Lung (tissue), 12 donors: ENCODE data around the gene DNAJC4. TPM values are rescaled to one million over a fixed set of nuclear protein-coding genes. Genes with fewer than 3 reads are reported as not detected.

Experiments used
- ATAC-seq: fragments of 200-7000 bp; cut with Tn5 transposase; one replicate; pipeline ENCODE4 v1.9.1; 2020; ENCODE audit warnings: moderate number of reproducible peaks; ENCODE audit not compliant: insufficient read depth, low FRiP score
- DNase-seq, 3 donors: peaks; one replicate each; pipeline ENCODE4 v3.0.0-alpha.2; 2013 to 2017
- H3K27ac ChIP-seq, 2 donors: one replicate each; pipeline ENCODE4 v1.5.1; 2013; ENCODE audit warnings: mild to moderate bottlenecking in 2 of 2, moderate library complexity in 2 of 2, control low read depth in 1 of 2, inconsistent platforms in 1 of 2, low read depth in 1 of 2, low read length in 1 of 2
- H3K27me3 ChIP-seq, 3 donors: one replicate each; pipeline ENCODE4 v1.5.1; 2013; ENCODE audit warnings: low read length in 2 of 3; ENCODE audit not compliant: control insufficient read depth in 3 of 3, insufficient read depth in 3 of 3
- H3K36me3 ChIP-seq, 4 donors: one replicate each; pipeline ENCODE4 v1.5.1; 2013; ENCODE audit warnings: low read length in 4 of 4, mild to moderate bottlenecking in 1 of 4, moderate library complexity in 1 of 4; ENCODE audit not compliant: control insufficient read depth in 4 of 4, insufficient read depth in 4 of 4
- H3K4me1 ChIP-seq, 5 donors: one replicate each; pipeline ENCODE4 v1.5.1; 2013; ENCODE audit warnings: low read length in 5 of 5, mild to moderate bottlenecking in 2 of 5, moderate library complexity in 1 of 5; ENCODE audit not compliant: control insufficient read depth in 5 of 5, insufficient read depth in 5 of 5
- H3K4me3 ChIP-seq: one replicate; pipeline ENCODE4 v1.5.1; 2013; ENCODE audit warnings: mild to moderate bottlenecking, control low read depth, moderate library complexity
- H3K9ac ChIP-seq, 2 donors: one replicate each; pipeline ENCODE4 v1.5.1; 2013; ENCODE audit warnings: low read length in 2 of 2, control low read depth in 1 of 2; ENCODE audit not compliant: insufficient read depth in 1 of 2
- H3K9me3 ChIP-seq, 4 donors: one replicate each; pipeline ENCODE4 v1.5.1; 2013; ENCODE audit warnings: low read length in 3 of 4, mild to moderate bottlenecking in 1 of 4, moderate library complexity in 1 of 4; ENCODE audit not compliant: control insufficient read depth in 4 of 4, insufficient read depth in 3 of 4
- CTCF ChIP-seq: IDR thresholded peaks from 2 replicates; pipeline ENCODE4 v1.5.1; 2012; ENCODE audit warnings: mild to moderate bottlenecking; ENCODE audit errors: control extremely low read depth, extremely low read depth
- WGBS, 2 donors: extraction: QIAGEN DNeasy Blood & Tissue Kit; methylation state at CpG; one replicate each; pipeline ENCODE4 v1.1.7; 2013; 5-methylcytosine and 5-hydroxymethylcytosine counted together
- polyA plus RNA-seq, 2 donors: library from polyadenylated mRNA; stranded (reverse); fragments of 200-250 nt; gene quantifications; one replicate each; pipeline ENCODE4 v1.2.1, GENCODE V29; 2013
- total RNA-seq, 2 donors: library from RNA; depleted of rRNA in 1 of 2; stranded (reverse); fragments of >200 nt in 1 of 2; gene quantifications; one replicate each; pipeline ENCODE4 v1.2.1, GENCODE V29; 2014 to 2021
- donor health status: control.
- donor health status: control.
- donor health status: Bipolar disorder and iron deficiency.
- donor health status: healthy.
- donor health status: DM: yes; HTN: yes; CAD: no.

DNAJC4 gene
- total and polyA plus RNA-seq, 4 donors = 22.7 to 58.4 (median 34.4) TPM

GRCh38 chr11:64225608-64226506 is 4.5 kb upstream of the DNAJC4 start, which contains the start of the genes NUDT22 and TRPT1:
TSS of gene NUDT22 (plus strand) at chr11:64226274. CDS start at chr11:64226653, 379 bp downstream.
TSS of gene TRPT1 (minus strand) at chr11:64226186. CDS start at chr11:64225860, 326 bp downstream.
- TF ChIP-seq CTCF = no peak
- WGBS, 2 donors = 0 to 1% methylated on average over 53 to 54 of the region's 54 CpGs
- H3K9me3 ChIP-seq = no peaks in the 10 kb centered on the region
- H3K4me1 ChIP-seq = peaks cover 0 to 30% (median 4%) of the 10 kb centered on the region in 5 donors
- DNase-seq = peak; percentile 91 to 93 (median 91)
- peak within 1 kb of the TSS; percentile 91 to 93 for H3K27ac ChIP-seq
- peak within 1 kb of the TSS; percentile 66 for H3K4me3 ChIP-seq
- ATAC-seq = peak; percentile 91
- peaks cover 0 to 18% (median 2%) of the 10 kb centered on the region in 4 donors for H3K36me3 ChIP-seq
- no peaks in the 10 kb centered on the region for H3K27me3 ChIP-seq
- peak within 1 kb of the TSS; percentile 70 to 77 for H3K9ac ChIP-seq

GRCh38 chr11:64226507-64227051 is 3.8 kb upstream of the DNAJC4 start:
- Histone ChIP-seq H3K4me3 (peak overlapping the region; percentile 64), H3K27ac (peak overlapping the region; percentile 91 to 93), H3K9ac (peak overlapping the region; percentile 70 to 77), H3K4me1 (peaks cover 0 to 35% (median 4%) of the 10 kb centered on the region in 5 donors), H3K27me3 (no peaks in the 10 kb centered on the region), H3K9me3 (no peaks in the 10 kb centered on the region), H3K36me3 (peaks cover 0 to 14% (median 2%) of the 10 kb centered on the region in 4 donors)
- 6 to 9% methylated on average over 25 to 26 of the region's 26 CpGs for WGBS, 2 donors
- ATAC-seq = peak; percentile 37
- peak; percentile 36 to 45 (median 38) for DNase-seq
- no peak for TF ChIP-seq CTCF

- H3K9me3 ChIP-seq = no peaks in the 10 kb centered on the region
- H3K27me3 ChIP-seq = no peaks in the 10 kb centered on the region
- ATAC-seq (no peak), DNase-seq (no peak)
- H3K4me3 ChIP-seq = no peak overlapping the region
- peak overlapping the region in 1 of 2 donors; percentile 93 for H3K27ac ChIP-seq
- H3K9ac ChIP-seq = peak overlapping the region in 1 of 2 donors; percentile 13
- peaks cover 0 to 14% (median 2%) of the 10 kb centered on the region in 4 donors for H3K36me3 ChIP-seq
- no peak for TF ChIP-seq CTCF
- WGBS, 2 donors = 83 to 86% methylated on average over 3 of the region's 3 CpGs
- H3K4me1 ChIP-seq = peaks cover 0 to 35% (median 4%) of the 10 kb centered on the region in 5 donors
Measured at GRCh38 chr11:64227405-64227956, 2.9 kb upstream of the DNAJC4 start.
